GM19395 (cell line): ENCODE measurements around the gene DDIT4.
"Not testable (repeated sequence)": the region's sequence is repeated elsewhere in the genome, so short reads cannot be mapped to it uniquely, and the experiment has no call there.

Experiments
- ATAC-seq: cut with Tn5 transposase; IDR thresholded peaks from one replicate; pipeline ENCODE4 v1.9.1; 2021; ENCODE audit warnings: mild to moderate bottlenecking, moderate library complexity; ENCODE audit not compliant: unreplicated experiment

The DDIT4 gene

GRCh38 chr10:72265990-72266865 lies 7.5 kb upstream of the DDIT4 start:
- no peak for ATAC-seq

DNA sequence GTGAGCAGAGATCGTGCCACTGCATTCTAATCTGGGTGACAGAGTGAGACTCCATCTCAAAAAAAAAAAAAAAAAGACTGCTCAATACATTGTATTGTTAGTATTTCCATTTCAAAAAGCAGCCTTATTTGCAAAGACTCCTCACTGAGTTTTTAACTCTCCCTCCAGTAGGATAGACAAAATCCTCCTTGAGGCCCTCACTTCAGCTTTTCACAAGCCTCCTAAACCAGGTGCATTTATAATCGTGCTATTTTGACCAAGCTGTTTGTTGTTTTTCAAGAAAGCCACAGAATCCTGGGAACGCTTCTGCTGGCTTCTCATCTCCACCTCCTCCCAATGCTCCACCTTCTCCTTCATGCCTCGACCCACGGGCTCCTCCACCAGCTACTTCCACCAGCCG lies 6.3 kb upstream of the DDIT4 start:
- ATAC-seq, result no peak

- ATAC-seq, result no peak
Measured at GRCh38 chr10:72267819-72268399, 5.8 kb upstream of the DDIT4 start.

DNA sequence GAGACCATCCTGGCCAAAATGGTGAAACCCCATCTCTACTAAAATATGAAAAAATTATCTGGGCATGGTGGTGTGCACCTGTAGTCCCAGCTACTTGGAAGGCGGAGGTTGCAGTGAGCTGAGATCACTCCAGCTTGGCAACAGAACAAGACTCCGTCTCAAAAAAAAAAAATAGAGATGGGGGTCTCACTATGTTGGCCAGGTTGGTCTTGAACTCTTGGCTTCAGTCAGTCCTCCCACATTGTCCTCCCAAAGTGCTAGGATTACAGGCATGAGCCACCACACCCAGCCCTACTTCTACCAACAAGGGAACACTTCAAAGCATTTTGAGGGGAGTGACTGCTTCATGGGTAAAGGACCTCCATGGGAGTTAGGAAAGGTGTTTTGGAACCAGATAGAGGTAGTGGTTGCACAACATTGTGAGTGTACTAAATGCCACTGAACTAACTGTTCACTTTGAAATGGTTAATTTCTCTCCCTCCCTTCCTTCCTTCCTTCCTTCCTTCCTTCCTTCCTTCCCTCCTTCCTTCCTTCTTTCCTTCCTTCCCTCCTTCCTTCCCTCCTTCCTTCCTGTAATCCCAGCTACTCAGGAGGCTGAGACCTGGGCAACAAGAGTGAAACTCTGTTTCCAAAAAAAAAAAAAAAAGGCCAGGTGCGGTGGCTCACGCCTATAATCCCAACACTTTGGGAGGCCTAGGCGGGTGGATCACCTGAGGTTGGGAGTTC lies 5.1 kb upstream of the DDIT4 start:
- not testable (repeated sequence) for ATAC-seq

GRCh38 chr10:72270607-72271281 lies 3.0 kb upstream of the DDIT4 start:
- ATAC-seq, result no peak

DNA sequence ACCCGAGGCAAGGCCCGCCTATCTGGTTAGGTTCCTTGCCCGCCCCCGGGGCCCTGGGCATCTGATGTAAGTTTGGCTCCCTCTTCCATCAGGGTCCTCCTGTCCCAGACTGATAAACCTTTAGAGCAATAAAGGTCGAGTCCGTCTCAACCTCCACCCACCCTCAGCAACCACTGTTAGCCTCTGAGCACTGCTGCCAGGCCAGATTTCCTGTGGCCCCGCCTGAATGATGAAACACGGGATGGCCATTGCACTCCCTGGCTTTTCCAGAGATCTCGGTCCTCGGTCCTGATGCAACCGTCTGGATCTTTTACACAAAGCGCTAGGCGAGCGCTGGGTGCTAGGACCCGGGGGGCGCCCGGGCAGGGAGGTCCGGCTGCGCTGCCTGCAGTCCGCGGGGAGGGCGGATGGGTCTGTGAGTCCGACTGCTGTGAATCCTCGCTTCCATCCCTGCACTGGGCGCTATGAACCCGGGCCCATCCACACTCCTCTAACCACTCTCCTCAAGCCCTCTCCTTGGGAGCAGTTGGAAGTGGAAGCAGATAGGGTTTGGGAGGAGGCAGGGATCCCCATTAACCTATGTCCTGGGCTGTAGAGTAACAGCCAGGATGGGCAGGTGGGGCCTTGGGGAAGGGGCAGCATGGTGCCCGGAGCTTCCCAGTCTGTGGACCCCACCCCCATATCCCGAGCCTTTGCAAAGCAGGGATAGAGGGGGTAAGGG lies 875 bp upstream of the DDIT4 start:
- ATAC-seq, result peak; percentile 30

DNA sequence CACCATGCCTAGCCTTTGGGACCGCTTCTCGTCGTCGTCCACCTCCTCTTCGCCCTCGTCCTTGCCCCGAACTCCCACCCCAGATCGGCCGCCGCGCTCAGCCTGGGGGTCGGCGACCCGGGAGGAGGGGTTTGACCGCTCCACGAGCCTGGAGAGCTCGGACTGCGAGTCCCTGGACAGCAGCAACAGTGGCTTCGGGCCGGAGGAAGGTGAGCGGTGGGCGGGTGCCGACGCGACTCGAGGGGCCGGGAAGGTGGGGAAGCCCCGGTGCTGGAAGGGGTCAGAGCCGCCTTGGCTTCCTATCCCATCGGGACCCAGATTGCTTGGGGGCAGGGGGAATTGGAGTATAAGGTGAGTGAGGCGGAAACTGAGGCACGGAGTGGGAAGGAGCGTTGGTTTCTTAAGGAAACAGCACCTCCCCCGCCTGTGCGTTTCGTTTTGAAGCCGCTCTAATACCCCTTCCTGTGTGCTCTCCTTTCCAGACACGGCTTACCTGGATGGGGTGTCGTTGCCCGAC lies 547 bp downstream of the DDIT4 start:
- ATAC-seq, result no peak

DNA sequence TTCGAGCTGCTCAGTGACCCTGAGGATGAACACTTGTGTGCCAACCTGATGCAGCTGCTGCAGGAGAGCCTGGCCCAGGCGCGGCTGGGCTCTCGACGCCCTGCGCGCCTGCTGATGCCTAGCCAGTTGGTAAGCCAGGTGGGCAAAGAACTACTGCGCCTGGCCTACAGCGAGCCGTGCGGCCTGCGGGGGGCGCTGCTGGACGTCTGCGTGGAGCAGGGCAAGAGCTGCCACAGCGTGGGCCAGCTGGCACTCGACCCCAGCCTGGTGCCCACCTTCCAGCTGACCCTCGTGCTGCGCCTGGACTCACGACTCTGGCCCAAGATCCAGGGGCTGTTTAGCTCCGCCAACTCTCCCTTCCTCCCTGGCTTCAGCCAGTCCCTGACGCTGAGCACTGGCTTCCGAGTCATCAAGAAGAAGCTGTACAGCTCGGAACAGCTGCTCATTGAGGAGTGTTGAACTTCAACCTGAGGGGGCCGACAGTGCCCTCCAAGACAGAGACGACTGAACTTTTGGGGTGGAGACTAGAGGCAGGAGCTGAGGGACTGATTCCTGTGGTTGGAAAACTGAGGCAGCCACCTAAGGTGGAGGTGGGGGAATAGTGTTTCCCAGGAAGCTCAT lies 1.1 kb downstream of the DDIT4 start:
- ATAC-seq, result no peak

DNA sequence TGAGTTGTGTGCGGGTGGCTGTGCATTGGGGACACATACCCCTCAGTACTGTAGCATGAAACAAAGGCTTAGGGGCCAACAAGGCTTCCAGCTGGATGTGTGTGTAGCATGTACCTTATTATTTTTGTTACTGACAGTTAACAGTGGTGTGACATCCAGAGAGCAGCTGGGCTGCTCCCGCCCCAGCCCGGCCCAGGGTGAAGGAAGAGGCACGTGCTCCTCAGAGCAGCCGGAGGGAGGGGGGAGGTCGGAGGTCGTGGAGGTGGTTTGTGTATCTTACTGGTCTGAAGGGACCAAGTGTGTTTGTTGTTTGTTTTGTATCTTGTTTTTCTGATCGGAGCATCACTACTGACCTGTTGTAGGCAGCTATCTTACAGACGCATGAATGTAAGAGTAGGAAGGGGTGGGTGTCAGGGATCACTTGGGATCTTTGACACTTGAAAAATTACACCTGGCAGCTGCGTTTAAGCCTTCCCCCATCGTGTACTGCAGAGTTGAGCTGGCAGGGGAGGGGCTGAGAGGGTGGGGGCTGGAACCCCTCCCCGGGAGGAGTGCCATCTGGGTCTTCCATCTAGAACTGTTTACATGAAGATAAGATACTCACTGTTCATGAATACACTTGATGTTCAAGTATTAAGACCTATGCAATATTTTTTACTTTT lies 1.8 kb downstream of the DDIT4 start:
- ATAC-seq, result no peak

DNA sequence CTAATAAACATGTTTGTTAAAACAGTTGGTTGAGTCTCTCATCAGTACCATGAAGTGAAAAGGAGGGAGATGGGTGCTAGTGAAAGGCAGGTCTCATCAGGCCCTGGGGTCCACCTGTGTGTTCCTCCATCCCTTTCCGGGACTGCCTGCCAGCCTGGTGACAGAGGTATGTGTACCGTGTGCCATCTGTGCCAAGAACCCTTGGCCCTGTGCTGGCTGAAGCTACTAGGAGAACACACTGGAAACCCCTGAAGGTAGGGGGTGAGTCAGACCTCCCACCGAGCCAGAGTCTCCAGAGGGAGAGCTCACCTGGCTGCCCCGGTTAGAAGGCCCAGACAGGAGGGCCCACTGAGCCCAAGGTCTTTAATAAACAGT lies 2.3 kb downstream of the DDIT4 start:
- ATAC-seq, result no peak

GRCh38 chr10:72276421-72277339 lies 3.0 kb downstream of the DDIT4 start:
- ATAC-seq, result no peak

GRCh38 chr10:72277340-72277995 lies 3.7 kb downstream of the DDIT4 start:
- no peak for ATAC-seq

DNA sequence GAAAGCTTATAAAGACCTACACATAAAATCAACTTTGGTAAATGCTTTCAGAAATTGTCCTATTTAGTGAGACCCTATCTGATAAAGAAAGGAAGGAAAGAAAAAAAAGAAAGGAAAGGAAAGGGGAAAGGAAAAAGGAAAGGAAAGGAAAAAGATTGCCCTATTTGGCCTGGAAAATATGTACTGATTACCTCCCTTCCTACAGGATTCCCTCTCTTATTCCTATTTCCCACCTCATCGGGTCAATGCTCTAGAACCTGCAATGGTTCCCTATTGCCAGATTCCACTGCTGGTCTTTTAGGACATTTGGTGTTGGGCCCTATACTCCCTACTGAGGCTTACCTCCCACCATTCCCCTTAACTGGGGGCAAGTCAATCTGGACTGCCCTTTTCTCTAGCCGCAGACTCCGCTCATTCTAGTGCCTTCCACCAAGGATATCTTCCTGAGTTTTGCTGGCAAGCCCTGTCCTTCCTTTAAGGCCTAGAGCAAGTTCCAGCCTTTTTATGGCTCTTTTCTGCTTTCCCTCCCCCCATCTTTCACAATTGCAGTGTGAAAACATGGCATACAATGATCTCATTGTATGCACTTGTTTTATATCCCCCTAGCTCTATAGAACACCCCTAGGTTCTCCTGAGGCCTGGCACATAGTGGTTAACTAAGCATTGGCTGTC lies 4.4 kb downstream of the DDIT4 start:
- no peak for ATAC-seq

DNA sequence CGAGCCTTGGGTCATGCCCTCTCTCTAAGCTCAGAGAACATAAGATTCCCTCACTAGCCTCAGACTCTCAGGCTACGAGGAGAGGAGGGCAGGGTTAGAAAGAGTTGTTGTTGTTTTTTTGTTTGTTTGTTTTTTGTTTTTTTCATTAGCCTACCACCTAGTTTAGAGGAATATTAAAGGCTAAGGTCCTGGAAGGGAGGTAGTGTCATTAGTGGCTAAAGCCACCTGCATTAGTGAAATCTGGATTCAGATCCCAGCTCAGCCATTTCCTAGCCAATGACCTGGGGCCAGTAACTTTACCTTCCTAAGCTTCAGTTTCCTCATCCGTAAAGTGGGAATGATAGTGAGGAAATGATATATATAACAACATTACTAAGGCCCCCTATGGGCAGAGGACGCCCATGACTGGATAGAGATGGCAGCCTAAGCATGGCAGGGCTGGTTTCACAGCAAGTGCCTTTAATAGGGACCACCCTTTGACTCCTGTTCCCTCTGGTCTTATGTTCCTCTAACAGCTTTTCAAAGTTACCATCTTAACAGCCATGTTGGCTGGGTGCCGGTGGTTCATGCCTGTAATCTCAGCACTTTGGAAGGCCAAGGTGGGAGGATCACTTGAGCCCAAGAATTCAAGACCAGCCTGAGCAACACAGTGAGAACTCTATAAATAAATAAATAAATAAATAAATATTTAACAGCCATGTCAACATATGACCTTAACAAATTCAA lies 5.1 kb downstream of the DDIT4 start:
- ATAC-seq, result no peak

DNA sequence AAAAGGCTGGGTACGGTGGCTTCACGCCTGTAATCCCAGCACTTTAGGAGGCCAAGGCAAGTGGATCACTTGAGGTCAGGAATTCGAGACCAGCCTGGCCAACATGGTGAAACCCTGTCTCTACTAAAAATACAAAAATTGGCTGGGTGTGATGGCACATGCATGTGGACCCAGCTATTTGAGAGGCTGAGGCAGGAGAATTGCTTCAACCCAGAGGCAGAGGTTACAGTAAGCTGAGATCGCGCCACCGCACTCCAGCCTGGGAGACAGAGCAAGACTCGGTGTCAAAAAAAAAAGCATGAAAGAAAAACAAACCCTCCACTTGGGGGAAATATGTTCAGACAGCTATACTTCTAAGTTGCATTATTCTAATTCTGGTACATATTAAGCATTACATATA lies 5.9 kb downstream of the DDIT4 start:
- ATAC-seq, result not testable (repeated sequence)

- no peak for ATAC-seq
Measured at GRCh38 chr10:72283131-72283530, 9.4 kb downstream of the DDIT4 start.
